GM12891 (cell line): ENCODE data around the gene TANC1.

ENCODE experiments used
- POLR2A ChIP-seq: IDR thresholded peaks from 2 replicates; pipeline ENCODE4 v1.6.1; 2011; ENCODE audit warnings: low read depth, low read length, control low read depth
- POLR2AphosphoS5 ChIP-seq: IDR thresholded peaks from 2 replicates; pipeline ENCODE4 v1.6.1; 2011; ENCODE audit warnings: low read depth, low read length, control low read depth
- POU2F2 ChIP-seq: IDR thresholded peaks from 2 replicates; pipeline ENCODE4 v1.6.1; 2011; ENCODE audit warnings: low read depth, mild to moderate bottlenecking, control low read depth, low read length, moderate library complexity
- SPI1 ChIP-seq: IDR thresholded peaks from 2 replicates; pipeline ENCODE4 v1.6.1; 2011; ENCODE audit warnings: low read depth, low read length, control low read depth
- TAF1 ChIP-seq: IDR thresholded peaks from 2 replicates; pipeline ENCODE4 v1.6.1; 2011; ENCODE audit warnings: low read depth, low read length, control low read depth

DNA sequence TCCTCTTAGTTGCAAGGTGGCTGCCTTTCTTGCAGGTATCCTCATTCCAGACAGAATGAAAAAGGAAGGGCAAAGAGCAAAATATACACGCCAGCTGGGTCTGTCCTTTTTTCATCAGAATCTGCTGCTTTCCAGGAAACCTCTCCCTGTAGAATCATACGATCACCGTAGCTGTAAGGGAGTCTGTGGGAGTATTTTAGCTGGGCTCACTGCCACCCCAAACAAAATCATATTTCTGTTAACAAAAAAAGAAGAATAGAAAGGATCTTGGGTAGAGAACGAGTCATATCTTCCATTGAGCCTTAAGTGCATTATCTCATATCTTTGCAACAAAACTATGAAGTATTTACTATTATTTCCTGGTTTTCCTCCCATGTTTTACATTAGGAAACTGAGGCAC, 15.0 kb upstream of the TANC1 start:
- TF ChIP-seq POLR2A (no peak), TAF1 (no peak), POLR2AphosphoS5 (no peak), POU2F2 (no peak), SPI1 (no peak)
